Right atrium auricular region (tissue), 2 donors: ENCODE measurements around the gene POC1A. TPM values are rescaled to one million over a fixed set of nuclear protein-coding genes. Genes with fewer than 3 reads are reported as not detected.

ENCODE experiments used
- DNase-seq: peaks from one replicate; pipeline ENCODE4 v3.0.0-alpha.2; 2019; ENCODE audit warnings: low spot score
- H3K27ac ChIP-seq, 2 donors: fragments of 200-600 bp; sonication (generic); 1 replicate in 1 of 2; 2 replicates in 1 of 2; pipeline ENCODE4 v1.5.1; 2016 to 2019
- H3K27me3 ChIP-seq, 2 donors: fragments of 200-600 bp; sonication (generic); one replicate each; pipeline versions ENCODE4 v1.5.1 to v1.6.0; 2017 to 2019
- H3K36me3 ChIP-seq: fragments of 200-600 bp; sonication (generic); one replicate; pipeline ENCODE4 v1.5.1; 2016
- H3K4me1 ChIP-seq, 2 donors: fragments of 200-600 bp; sonication (generic); one replicate each; pipeline versions ENCODE4 v1.5.1 to v1.6.0; 2017 to 2019
- H3K4me3 ChIP-seq, 2 donors: fragments of 200-600 bp; sonication (generic); 1 replicate in 1 of 2; 2 replicates in 1 of 2; pipeline ENCODE4 v1.5.1; 2017 to 2019; ENCODE audit warnings: mild to moderate bottlenecking in 1 of 2, moderate library complexity in 1 of 2
- H3K9me3 ChIP-seq, 2 donors: fragments of 200-600 bp; sonication (generic); one replicate each; pipeline ENCODE4 v1.5.1; 2019
- total RNA-seq, 2 donors: library from RNA; depleted of rRNA; stranded (reverse); fragments of >200 nt; gene quantifications; one replicate each; pipeline ENCODE4 v1.1.0, GENCODE V29; 2016
- TF ChIP-seq, protein P1 (sequence below), 2 donors: fragments of 200-600 bp; sonication (generic); IDR thresholded peaks; one replicate each; pipeline ENCODE4 v1.5.1; 2019; ENCODE audit warnings: antibody characterized with exemption in 2 of 2

The POC1A gene
- total RNA-seq, 2 donors from 2014 or later: 0.47 to 0.78 TPM

DNA sequence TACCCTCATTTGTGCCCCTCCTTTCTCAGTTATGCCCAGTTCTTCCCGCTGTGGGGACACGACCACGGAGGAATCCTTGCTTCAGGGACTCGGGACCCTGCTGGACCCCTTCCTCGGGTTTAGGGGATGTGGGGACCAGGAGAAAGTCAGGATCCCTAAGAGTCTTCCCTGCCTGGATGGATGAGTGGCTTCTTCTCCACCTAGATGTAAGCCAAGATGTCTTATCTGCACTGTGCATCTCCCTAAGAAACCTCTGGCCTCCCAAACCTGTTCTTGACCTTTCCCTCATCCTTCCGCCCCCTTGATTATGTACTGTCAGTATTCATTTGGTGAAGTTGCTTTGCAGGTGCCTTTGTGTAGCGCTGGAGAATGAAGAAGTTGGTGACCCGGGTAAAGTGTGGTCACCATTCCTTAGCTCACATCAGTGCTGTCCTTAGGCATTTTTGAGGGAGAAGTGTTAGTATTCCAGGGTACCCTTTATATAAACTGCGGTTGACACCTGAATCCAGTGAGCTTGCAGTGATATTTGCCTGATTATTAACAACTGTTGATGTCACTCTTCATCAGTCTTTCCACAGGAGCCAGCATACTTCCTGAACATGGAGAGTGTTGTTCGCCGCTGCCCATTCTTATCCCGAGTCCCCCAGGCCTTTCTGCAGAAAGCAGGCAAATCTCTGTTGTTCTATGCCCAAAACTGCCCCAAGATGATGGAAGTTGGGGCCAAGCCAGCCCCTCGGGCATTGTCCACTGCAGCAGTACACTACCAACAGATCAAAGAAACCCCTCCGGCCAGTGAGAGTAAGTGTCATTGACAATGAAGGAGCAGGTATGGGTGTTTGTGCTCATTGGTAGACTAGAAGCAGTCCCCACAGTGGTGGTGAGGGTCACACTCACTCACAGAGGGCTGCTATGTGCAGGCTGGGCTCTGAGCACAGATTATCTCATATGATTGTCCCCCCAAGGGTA is 44.7 kb upstream of the POC1A start:
- H3K27ac ChIP-seq: peak overlapping the region; percentile 87 to 93
- H3K27me3 ChIP-seq: no peaks in the 10 kb centered on the region
- no peaks in the 10 kb centered on the region for H3K9me3 ChIP-seq
- no peak for DNase-seq
- peak overlapping the region; percentile 88 to 99 for H3K4me3 ChIP-seq
- H3K4me1 ChIP-seq: peaks cover 0 to 63% of the 10 kb centered on the region in 2 donors
- TF ChIP-seq, protein P1, sequence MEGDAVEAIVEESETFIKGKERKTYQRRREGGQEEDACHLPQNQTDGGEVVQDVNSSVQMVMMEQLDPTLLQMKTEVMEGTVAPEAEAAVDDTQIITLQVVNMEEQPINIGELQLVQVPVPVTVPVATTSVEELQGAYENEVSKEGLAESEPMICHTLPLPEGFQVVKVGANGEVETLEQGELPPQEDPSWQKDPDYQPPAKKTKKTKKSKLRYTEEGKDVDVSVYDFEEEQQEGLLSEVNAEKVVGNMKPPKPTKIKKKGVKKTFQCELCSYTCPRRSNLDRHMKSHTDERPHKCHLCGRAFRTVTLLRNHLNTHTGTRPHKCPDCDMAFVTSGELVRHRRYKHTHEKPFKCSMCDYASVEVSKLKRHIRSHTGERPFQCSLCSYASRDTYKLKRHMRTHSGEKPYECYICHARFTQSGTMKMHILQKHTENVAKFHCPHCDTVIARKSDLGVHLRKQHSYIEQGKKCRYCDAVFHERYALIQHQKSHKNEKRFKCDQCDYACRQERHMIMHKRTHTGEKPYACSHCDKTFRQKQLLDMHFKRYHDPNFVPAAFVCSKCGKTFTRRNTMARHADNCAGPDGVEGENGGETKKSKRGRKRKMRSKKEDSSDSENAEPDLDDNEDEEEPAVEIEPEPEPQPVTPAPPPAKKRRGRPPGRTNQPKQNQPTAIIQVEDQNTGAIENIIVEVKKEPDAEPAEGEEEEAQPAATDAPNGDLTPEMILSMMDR (IDR thresholded peaks at IDR 0.05): no peak
- H3K36me3 ChIP-seq: peaks cover 29% of the 10 kb centered on the region

DNA sequence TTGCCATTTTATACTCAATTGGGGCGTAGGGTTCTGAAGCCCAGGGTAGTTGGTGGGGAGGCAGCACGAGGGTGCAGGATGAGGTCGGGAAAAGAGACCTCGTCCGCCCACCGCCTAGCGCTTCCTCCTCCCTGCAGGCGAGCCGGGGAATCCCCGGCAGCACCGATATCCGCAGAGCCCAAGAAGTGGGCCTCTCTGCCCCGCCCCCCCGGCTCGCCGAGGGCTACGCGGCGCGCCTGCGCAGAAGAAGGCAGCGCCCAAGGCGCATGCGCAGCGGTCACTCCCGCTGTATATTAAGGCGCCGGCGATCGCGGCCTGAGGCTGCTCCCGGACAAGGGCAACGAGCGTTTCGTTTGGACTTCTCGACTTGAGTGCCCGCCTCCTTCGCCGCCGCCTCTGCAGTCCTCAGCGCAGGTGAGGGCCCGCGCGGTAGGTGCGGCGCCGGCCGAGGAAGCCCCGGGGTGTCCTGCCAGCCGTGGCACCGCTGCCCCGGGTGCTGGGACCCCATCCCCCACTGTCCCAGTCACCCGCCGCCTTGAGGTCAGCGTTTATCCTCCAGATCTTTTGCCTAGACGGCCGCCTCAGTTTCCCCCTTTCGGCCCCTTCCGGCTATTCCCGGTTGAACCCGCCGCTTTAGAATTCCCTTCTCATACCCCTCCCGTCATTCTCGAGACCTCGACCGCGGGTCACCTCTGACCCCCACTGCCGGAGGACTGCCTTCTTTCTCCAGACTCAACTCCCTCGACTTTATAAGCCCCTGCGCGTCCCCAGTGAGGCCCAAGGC is 43.8 kb upstream of the POC1A start, which contains the start of gene ALAS1:
TSS of gene ALAS1 (plus strand) at position 319 of the 784 bp plus-strand sequence. CDS start 1,082 bp downstream, outside the sequence.
- Histone ChIP-seq H3K27ac (peak within 1 kb of the TSS; percentile 87 to 93), H3K4me1 (peaks cover 0 to 65% of the 10 kb centered on the region in 2 donors), H3K27me3 (no peaks in the 10 kb centered on the region), H3K36me3 (peaks cover 20% of the 10 kb centered on the region), H3K9me3 (no peaks in the 10 kb centered on the region), H3K4me3 (peak within 1 kb of the TSS; percentile 88 to 99)
- TF ChIP-seq, protein P1 (IDR thresholded peaks at IDR 0.05): peak in 1 of 2 donors; percentile 29
- DNase-seq: peak; percentile 94

DNA sequence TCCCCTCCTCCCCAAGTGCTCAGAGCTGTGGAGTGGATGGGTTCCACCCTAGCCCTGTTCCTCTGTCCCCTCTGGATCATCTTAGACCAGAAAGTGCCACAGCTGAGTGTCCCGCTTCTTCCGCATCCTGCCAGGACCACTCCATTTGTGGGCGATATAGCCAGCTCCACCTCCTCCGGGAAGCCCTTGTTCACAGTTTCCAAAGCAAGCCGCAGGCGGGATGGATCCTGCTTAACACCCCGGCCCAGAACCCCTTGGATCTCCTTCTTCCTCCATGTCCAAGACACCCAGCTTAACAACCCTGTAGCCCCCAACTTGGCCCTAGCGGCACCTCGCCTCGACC is 43.2 kb upstream of the POC1A start:
- H3K27ac ChIP-seq: peak overlapping the region; percentile 87 to 93
- peak overlapping the region; percentile 88 to 99 for H3K4me3 ChIP-seq
- TF ChIP-seq, protein P1 (IDR thresholded peaks at IDR 0.05): no peak
- peaks cover 0 to 63% of the 10 kb centered on the region in 2 donors for H3K4me1 ChIP-seq
- H3K36me3 ChIP-seq: peaks cover 14% of the 10 kb centered on the region
- H3K27me3 ChIP-seq: no peaks in the 10 kb centered on the region
- no peak for DNase-seq
- no peaks in the 10 kb centered on the region for H3K9me3 ChIP-seq

DNA sequence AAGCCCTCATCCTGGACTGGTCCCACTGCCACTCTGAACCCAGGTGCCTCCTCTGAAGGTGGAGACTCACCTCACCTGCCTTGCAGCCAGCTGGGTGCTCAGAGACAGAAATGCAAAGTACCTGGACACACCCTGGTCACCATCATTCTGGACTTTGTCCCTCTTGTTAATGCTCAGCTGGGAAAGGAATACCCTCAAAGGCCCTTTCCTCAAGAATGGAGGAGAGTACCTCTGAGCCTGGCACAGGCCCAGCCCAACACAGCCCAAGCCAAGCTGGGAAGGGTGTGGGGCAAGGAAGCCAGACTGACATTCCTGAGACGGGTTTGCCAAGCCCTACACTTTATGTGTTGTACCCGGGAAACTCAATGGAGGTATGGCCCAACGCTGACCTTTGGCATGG is 42.8 kb upstream of the POC1A start:
- Histone ChIP-seq H3K4me1 (peaks cover 0 to 61% of the 10 kb centered on the region in 2 donors), H3K36me3 (peaks cover 9% of the 10 kb centered on the region), H3K9me3 (no peaks in the 10 kb centered on the region), H3K4me3 (no peak overlapping the region), H3K27ac (peak overlapping the region in 1 of 2 donors; percentile 93), H3K27me3 (no peaks in the 10 kb centered on the region)
- TF ChIP-seq, protein P1 (IDR thresholded peaks at IDR 0.05): no peak
- DNase-seq: no peak

DNA sequence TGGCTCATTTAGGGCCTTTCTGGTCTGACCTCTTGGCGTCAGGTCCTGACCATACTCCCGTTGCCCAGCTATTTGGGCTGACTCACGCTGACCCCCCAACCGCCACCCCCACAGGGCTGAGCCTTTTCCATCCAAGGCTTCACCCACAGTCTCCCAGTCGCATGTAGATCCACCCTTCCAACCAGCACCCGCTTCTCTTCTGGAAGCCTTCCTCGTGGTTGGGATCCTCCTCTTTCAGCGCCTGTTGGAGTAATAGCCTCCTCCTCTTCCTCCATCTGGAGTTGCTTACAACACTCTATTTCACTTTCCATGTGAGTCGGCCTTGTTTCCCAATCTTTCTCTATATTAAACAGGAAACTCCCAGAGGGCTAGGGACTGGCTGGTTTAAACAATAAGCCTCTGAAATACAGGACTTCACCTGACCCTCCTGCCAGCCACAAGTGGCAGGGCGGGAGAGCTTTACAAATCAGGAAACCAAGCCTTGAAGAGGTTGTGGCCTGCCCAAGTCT is 41.7 kb upstream of the POC1A start:
- no peak for DNase-seq
- H3K4me3 ChIP-seq: no peak overlapping the region
- no peaks in the 10 kb centered on the region for H3K27me3 ChIP-seq
- H3K36me3 ChIP-seq: no peaks in the 10 kb centered on the region
- peak overlapping the region; percentile 23 to 66 for H3K27ac ChIP-seq
- H3K4me1 ChIP-seq: peaks cover 0 to 54% of the 10 kb centered on the region in 2 donors
- TF ChIP-seq, protein P1 (IDR thresholded peaks at IDR 0.05): no peak
- H3K9me3 ChIP-seq: no peaks in the 10 kb centered on the region
